Trophoblast cell (in vitro differentiated cells and primary cell): ENCODE measurements around the gene DDX4.
A peak's percentile ranks its signal among the peaks of the same experiment; 100 is the strongest.
"Not testable (repeated sequence)": the region's sequence is repeated elsewhere in the genome, so short reads cannot be mapped to it uniquely, and the experiment has no call there.

ENCODE experiments used
- DNase-seq, 2 donors: peaks; one replicate each; pipeline ENCODE4 v3.0.0-alpha.2; 2016
- H2AFZ ChIP-seq: 2 replicates; pipeline ENCODE4 v1.6.1; 2013; ENCODE audit warnings: low read length, moderate library complexity, mild to moderate bottlenecking; ENCODE audit not compliant: insufficient read depth, poor library complexity
- H2AK5ac ChIP-seq: 2 replicates; pipeline ENCODE4 v1.6.1; 2013; ENCODE audit warnings: mild to moderate bottlenecking, low read length
- H2BK120ac ChIP-seq: 2 replicates; pipeline ENCODE4 v1.6.1; 2013; ENCODE audit warnings: low read length, mild to moderate bottlenecking, moderate library complexity; ENCODE audit not compliant: insufficient read depth, poor library complexity
- H2BK12ac ChIP-seq: 2 replicates; pipeline ENCODE4 v1.6.1; 2013; ENCODE audit warnings: mild to moderate bottlenecking, low read length, moderate library complexity
- H2BK5ac ChIP-seq: 2 replicates; pipeline ENCODE4 v1.6.1; 2013; ENCODE audit warnings: low read length, low read depth, moderate library complexity, mild to moderate bottlenecking; ENCODE audit not compliant: poor library complexity
- H3K14ac ChIP-seq: 2 replicates; pipeline ENCODE4 v1.6.1; 2013; ENCODE audit warnings: mild to moderate bottlenecking, low read length
- H3K18ac ChIP-seq: 2 replicates; pipeline ENCODE4 v1.6.1; 2013; ENCODE audit warnings: mild to moderate bottlenecking, low read length
- H3K23ac ChIP-seq: 2 replicates; pipeline ENCODE4 v1.6.1; 2013; ENCODE audit warnings: low read length
- H3K27ac ChIP-seq: 2 replicates; pipeline ENCODE4 v1.5.1; 2013; ENCODE audit warnings: low read depth, mild to moderate bottlenecking, inconsistent platforms, low read length, moderate library complexity
- H3K27me3 ChIP-seq: 2 replicates; pipeline ENCODE4 v1.6.1; 2013; ENCODE audit warnings: inconsistent platforms, mild to moderate bottlenecking, low read length, moderate library complexity; ENCODE audit not compliant: insufficient read depth
- H3K36me3 ChIP-seq, 2 experiments: 1 replicate in 1 of 2; 2 replicates in 1 of 2; pipeline ENCODE4 v1.6.1; 2013; ENCODE audit warnings: low read length in 2 of 2, mild to moderate bottlenecking in 2 of 2, moderate library complexity in 1 of 2; ENCODE audit not compliant: insufficient read depth in 2 of 2, control insufficient read depth in 1 of 2
- H3K4ac ChIP-seq: 2 replicates; pipeline ENCODE4 v1.6.1; 2013; ENCODE audit warnings: low read depth, mild to moderate bottlenecking, low read length, moderate library complexity
- H3K4me1 ChIP-seq, 2 experiments: 1 replicate in 1 of 2; 2 replicates in 1 of 2; pipeline ENCODE4 v1.6.1; 2013; ENCODE audit warnings: low read length in 2 of 2, mild to moderate bottlenecking in 2 of 2, moderate library complexity in 1 of 2; ENCODE audit not compliant: insufficient read depth in 2 of 2, control insufficient read depth in 1 of 2
- H3K4me2 ChIP-seq: 2 replicates; pipeline ENCODE4 v1.6.1; 2013; ENCODE audit warnings: inconsistent platforms, mild to moderate bottlenecking, low read length, moderate library complexity
- H3K4me3 ChIP-seq: 2 replicates; pipeline ENCODE4 v1.5.1; 2013; ENCODE audit warnings: mild to moderate bottlenecking, low read depth, low read length, inconsistent platforms
- H3K79me1 ChIP-seq: one replicate; pipeline ENCODE4 v1.6.1; 2013; ENCODE audit warnings: low read length
- H3K79me2 ChIP-seq: 2 replicates; pipeline ENCODE4 v1.6.1; 2013; ENCODE audit warnings: low read length, mild to moderate bottlenecking; ENCODE audit not compliant: control insufficient read depth, insufficient read depth, poor library complexity
- H3K9ac ChIP-seq: 2 replicates; pipeline ENCODE4 v1.6.1; 2013; ENCODE audit warnings: mild to moderate bottlenecking, low read length
- H3K9me3 ChIP-seq: 2 replicates; pipeline ENCODE4 v1.6.1; 2013; ENCODE audit warnings: low read depth, mild to moderate bottlenecking, control low read depth, inconsistent platforms, low read length; ENCODE audit not compliant: insufficient read depth
- H4K12ac ChIP-seq: 2 replicates; pipeline ENCODE4 v1.6.1; 2013; ENCODE audit warnings: low read depth, mild to moderate bottlenecking, low read length, moderate library complexity
- H4K8ac ChIP-seq: 2 replicates; pipeline ENCODE4 v1.6.1; 2013; ENCODE audit warnings: low read depth, mild to moderate bottlenecking, low read length, moderate library complexity
- H4K91ac ChIP-seq: one replicate; pipeline ENCODE4 v1.6.1; 2013; ENCODE audit warnings: low read depth, mild to moderate bottlenecking, low read length, moderate library complexity
- WGBS: extraction: QIAGEN DNeasy Blood & Tissue Kit; methylation state at CpG from one replicate; pipeline ENCODE4 v1.1.7; 2013; ENCODE audit warnings: missing lambda C conversion rate; ENCODE audit not compliant: insufficient read length, insufficient coverage; ENCODE audit errors: extremely low coverage; 5-methylcytosine and 5-hydroxymethylcytosine counted together

Gene DDX4

GRCh38 chr5:55694152-55694830 is 43.6 kb upstream of the DDX4 start:
- Histone ChIP-seq H3K27ac (no peak overlapping the region), H3K9ac (no peak overlapping the region), H2AFZ (no peak overlapping the region), H3K36me3 (peaks cover 0 to 3% of the 10 kb centered on the region in 2 experiments), H2BK120ac (no peak overlapping the region), H4K91ac (peak overlapping the region; percentile 14), H3K79me2 (no peaks in the 10 kb centered on the region), H3K4me1 (peaks cover 0 to 4% of the 10 kb centered on the region in 2 experiments), H3K4me2 (no peak overlapping the region), H3K4me3 (no peak overlapping the region), H3K9me3 (no peaks in the 10 kb centered on the region), H4K12ac (no peak overlapping the region), H3K4ac (no peak overlapping the region), H2AK5ac (no peak overlapping the region), H4K8ac (no peak overlapping the region), H2BK5ac (no peak overlapping the region), H3K18ac (no peak overlapping the region), H2BK12ac (no peak overlapping the region), H3K27me3 (no peaks in the 10 kb centered on the region), H3K79me1 (peaks cover 9% of the 10 kb centered on the region), H3K14ac (no peak overlapping the region), H3K23ac (no peak overlapping the region)
- no CpG with 5 or more reads among the region's 3 CpGs for WGBS
- peak in 1 of 2 donors; percentile 54 for DNase-seq

- H3K9me3 ChIP-seq, H2AFZ ChIP-seq, H2BK5ac ChIP-seq, H3K36me3 ChIP-seq, H3K14ac ChIP-seq, H3K4me1 ChIP-seq, H4K91ac ChIP-seq, H3K27me3 ChIP-seq, H3K79me1 ChIP-seq, DNase-seq, H3K18ac ChIP-seq, H4K8ac ChIP-seq, H3K23ac ChIP-seq, H3K27ac ChIP-seq, H2BK120ac ChIP-seq, H2BK12ac ChIP-seq, H2AK5ac ChIP-seq, H3K79me2 ChIP-seq, H3K4ac ChIP-seq, H3K4me2 ChIP-seq, H3K9ac ChIP-seq, H3K4me3 ChIP-seq, H4K12ac ChIP-seq: not testable (repeated sequence)
- WGBS: no CpG with 5 or more reads among the region's 31 CpGs
Measured at GRCh38 chr5:55696704-55697103, 41.2 kb upstream of the DDX4 start.

GRCh38 chr5:55699041-55699688 is 38.7 kb upstream of the DDX4 start:
- no peak overlapping the region for H3K23ac ChIP-seq
- H3K18ac ChIP-seq: no peak overlapping the region
- H2AK5ac ChIP-seq: no peak overlapping the region
- H2BK5ac ChIP-seq: no peak overlapping the region
- H3K4me1 ChIP-seq: no peaks in the 10 kb centered on the region
- no peak overlapping the region for H4K91ac ChIP-seq
- no peak overlapping the region for H3K27ac ChIP-seq
- H3K36me3 ChIP-seq: peaks cover 3 to 6% of the 10 kb centered on the region in 2 experiments
- H4K12ac ChIP-seq: no peak overlapping the region
- DNase-seq: no peak
- no peak overlapping the region for H2AFZ ChIP-seq
- H3K14ac ChIP-seq: no peak overlapping the region
- no peaks in the 10 kb centered on the region for H3K27me3 ChIP-seq
- no peaks in the 10 kb centered on the region for H3K79me1 ChIP-seq
- no peak overlapping the region for H3K9ac ChIP-seq
- no peak overlapping the region for H3K4me2 ChIP-seq
- no CpG with 5 or more reads among the region's 3 CpGs for WGBS
- H3K9me3 ChIP-seq: no peaks in the 10 kb centered on the region
- H3K4ac ChIP-seq: no peak overlapping the region
- no peak overlapping the region for H2BK12ac ChIP-seq
- no peak overlapping the region for H4K8ac ChIP-seq
- no peaks in the 10 kb centered on the region for H3K79me2 ChIP-seq
- H3K4me3 ChIP-seq: no peak overlapping the region
- no peak overlapping the region for H2BK120ac ChIP-seq

- H2BK12ac ChIP-seq: no peak overlapping the region
- H3K4me1 ChIP-seq: no peaks in the 10 kb centered on the region
- no peak overlapping the region for H3K4ac ChIP-seq
- H3K18ac ChIP-seq: no peak overlapping the region
- no peaks in the 10 kb centered on the region for H3K79me2 ChIP-seq
- no peak overlapping the region for H3K27ac ChIP-seq
- H3K23ac ChIP-seq: no peak overlapping the region
- no peak overlapping the region for H2AFZ ChIP-seq
- H3K14ac ChIP-seq: no peak overlapping the region
- no peak overlapping the region for H3K4me3 ChIP-seq
- H4K8ac ChIP-seq: no peak overlapping the region
- no peak overlapping the region for H3K4me2 ChIP-seq
- no CpG with 5 or more reads among the region's 2 CpGs for WGBS
- H2AK5ac ChIP-seq: no peak overlapping the region
- no peak for DNase-seq
- no peak overlapping the region for H2BK120ac ChIP-seq
- H4K91ac ChIP-seq: no peak overlapping the region
- no peak overlapping the region for H3K9ac ChIP-seq
- peaks cover 3 to 6% of the 10 kb centered on the region in 2 experiments for H3K36me3 ChIP-seq
- H3K79me1 ChIP-seq: no peaks in the 10 kb centered on the region
- no peaks in the 10 kb centered on the region for H3K9me3 ChIP-seq
- no peak overlapping the region for H2BK5ac ChIP-seq
- no peaks in the 10 kb centered on the region for H3K27me3 ChIP-seq
- H4K12ac ChIP-seq: no peak overlapping the region
Measured at GRCh38 chr5:55700745-55701144, 37.1 kb upstream of the DDX4 start.
